Measurements from ENCODE around the gene SCN3B. TPM values are rescaled to one million over a fixed set of nuclear protein-coding genes. Genes with fewer than 3 reads are reported as not detected.

SCN3B gene
- total RNA-seq, 1 donor from 2014 or later, result 6.7 TPM

Other genes with a start within 250 kb of the SCN3B start
- gene GRAMD1B, start 224.4 kb downstream of the SCN3B start, total RNA-seq, result 2.6 and 6.3 TPM in 2 replicates
- gene ZNF202, start 87.0 kb upstream of the SCN3B start, total RNA-seq, result 2.8 and 5.6 TPM in 2 replicates
- gene OR6X1, start 99.9 kb upstream of the SCN3B start, total RNA-seq, result not detected in 2 replicates
- gene OR6M1, start 151.7 kb upstream of the SCN3B start, total RNA-seq, result not detected in 2 replicates
- not detected in 2 replicates for gene TMEM225, start 231.0 kb upstream of the SCN3B start, total RNA-seq
- gene OR8D4, start 247.5 kb upstream of the SCN3B start, total RNA-seq, result not detected in 2 replicates